T-cell (primary cell): ENCODE results near the gene CD320. TPM values are rescaled to one million over a fixed set of nuclear protein-coding genes. Genes with fewer than 3 reads are reported as not detected.
A peak's percentile ranks its signal among the peaks of the same experiment; 100 is the strongest.

Experiments
- ATAC-seq, 4 experiments: fragments of 200-7000 bp in 3 of 4; fragments of 150-1000 bp in 1 of 4; cut with Tn5 transposase; replicated peaks in 1 of 4; 1 replicate in 3 of 4; 2 replicates in 1 of 4; pipeline ENCODE4 v1.10.0; 2021; ENCODE audit warnings: moderate library complexity in 3 of 4, mild to moderate bottlenecking in 2 of 4, moderate number of reproducible peaks in 1 of 4
- CTCF ChIA-PET, 2 donors: fragments of 300-600 bp; sonication (Branson Sonifier 250); formaldehyde crosslinking; loops; one replicate each; lab custom pipeline; 2022; ENCODE audit warnings: antibody characterized with exemption in 2 of 2; lab: Charles Lee
- POLR2A ChIA-PET, 2 donors: fragments of 300-600 bp; sonication (Branson Sonifier 250); formaldehyde crosslinking; loops; one replicate each; lab custom pipeline; 2022; ENCODE audit warnings: antibody characterized with exemption in 2 of 2; lab: Charles Lee
- DNase-seq, 35 experiments: peaks; one replicate each; pipeline versions ENCODE4 v3.0.0 to v3.0.0-alpha.2; 2013 to 2023
- H3K27ac ChIP-seq: one replicate; pipeline ENCODE4 v1.5.1; 2013; ENCODE audit warnings: low read length
- H3K27me3 ChIP-seq, 2 experiments: replicated peaks in 1 of 2; 1 replicate in 1 of 2; 2 replicates in 1 of 2; pipeline versions ENCODE4 v1.6.1 to v1.7.0; 2013; ENCODE audit warnings: low read length in 1 of 2, mixed read lengths in 1 of 2; ENCODE audit not compliant: control insufficient read depth in 2 of 2, insufficient read depth in 2 of 2; ENCODE audit errors: extremely low read depth in 1 of 2
- H3K36me3 ChIP-seq, 2 donors: 1 replicate in 1 of 2; 2 replicates in 1 of 2; pipeline versions ENCODE4 v1.6.1 to v1.7.0; 2013; ENCODE audit warnings: low read length in 1 of 2; ENCODE audit not compliant: control insufficient read depth in 2 of 2, insufficient read depth in 1 of 2; ENCODE audit errors: extremely low read depth in 1 of 2
- H3K4me1 ChIP-seq, 2 experiments: 1 replicate in 1 of 2; 2 replicates in 1 of 2; pipeline versions ENCODE4 v1.6.1 to v1.7.0; 2013; ENCODE audit warnings: low read length in 2 of 2, mixed read lengths in 1 of 2; ENCODE audit not compliant: insufficient read depth in 2 of 2, control insufficient read depth in 1 of 2; ENCODE audit errors: extremely low read depth in 1 of 2
- H3K4me3 ChIP-seq, 2 donors: 1 replicate in 1 of 2; 2 replicates in 1 of 2; pipeline versions ENCODE4 v1.5.1 to v1.7.0; 2013; ENCODE audit warnings: mild to moderate bottlenecking in 2 of 2, low read length in 1 of 2, moderate library complexity in 1 of 2; ENCODE audit not compliant: control insufficient read depth in 1 of 2; ENCODE audit errors: extremely low read depth in 1 of 2
- H3K9me3 ChIP-seq: 2 replicates; pipeline ENCODE4 v1.7.0; 2013
- H3K27ac Mint-ChIP-seq, 2 donors: one replicate each; pipeline ENCODE4 v1.8.0; 2020 to 2021; ENCODE audit warnings: mild to moderate bottlenecking in 2 of 2, mixed read lengths in 2 of 2
- H3K27me3 Mint-ChIP-seq, 2 donors: one replicate each; pipeline ENCODE4 v1.8.0; 2021 to 2022; ENCODE audit warnings: mixed read lengths in 2 of 2
- H3K36me3 Mint-ChIP-seq: one replicate; pipeline ENCODE4 v1.8.0; 2021; ENCODE audit warnings: mixed read lengths
- H3K4me1 Mint-ChIP-seq, 3 donors: one replicate each; pipeline ENCODE4 v1.8.0; 2020 to 2022; ENCODE audit warnings: mixed read lengths in 3 of 3, mild to moderate bottlenecking in 1 of 3
- H3K4me3 Mint-ChIP-seq, 3 donors: one replicate each; pipeline ENCODE4 v1.8.0; 2020 to 2022; ENCODE audit warnings: mild to moderate bottlenecking in 3 of 3, mixed read lengths in 3 of 3, moderate library complexity in 3 of 3
- H3K9me3 Mint-ChIP-seq, 3 donors: one replicate each; pipeline ENCODE4 v1.8.0; 2020 to 2022; ENCODE audit warnings: mixed read lengths in 3 of 3
- WGBS: methylation state at CpG from one replicate; pipeline ENCODE4 v1.1.5; 2013; ENCODE audit warnings: missing lambda C conversion rate; ENCODE audit not compliant: insufficient coverage; 5-methylcytosine and 5-hydroxymethylcytosine counted together
- total RNA-seq, 35 experiments: library from RNA in 6 of 35; stranded (reverse) in 6 of 35; fragments of 120-200 nt in 1 of 35; gene quantifications; one replicate each; pipeline versions ENCODE4 v1.2.1 to v1.2.4 and lab custom pipeline; 2013 to 2026

CD320 gene
- total RNA-seq, 5 donors from 2014 or later (not counting 1 experiment from before 2014, with no cell fraction given) = 26.1 to 41.5 (median 37.4) TPM

- no peaks in the 10 kb centered on the region for H3K9me3 ChIP-seq
- Mint-ChIP-seq H3K4me3 (peak overlapping the region; percentile 36 to 60 (median 59)), H3K27me3 (peaks cover 13 to 40% of the 10 kb centered on the region in 2 donors), H3K4me1 (peaks cover 3 to 8% (median 4%) of the 10 kb centered on the region in 3 donors), H3K27ac (peak overlapping the region in 1 of 2 donors; percentile 43), H3K9me3 (no peaks in the 10 kb centered on the region), H3K36me3 (no peaks in the 10 kb centered on the region)
- ChIA-PET POLR2A (interaction anchor here in 1 of 2 donors (0.5 kb wide), 1 partner anchor 1351 kb away, joined by 4 read pairs; no protein-coding TSS in a partner anchor), CTCF (no interaction called here)
- H3K4me3 ChIP-seq = peak overlapping the region in 1 of 2 donors; percentile 38
- H3K27ac ChIP-seq = no peak overlapping the region
- peaks cover 4 to 44% of the 10 kb centered on the region in 2 experiments for H3K27me3 ChIP-seq
- H3K4me1 ChIP-seq = peaks cover 0 to 16% of the 10 kb centered on the region in 2 experiments
- DNase-seq = peak in 6 of 35 experiments; percentile 15 to 41 (median 24)
- ATAC-seq = peak; percentile 49 to 69 (median 62)
- WGBS = 4% methylated on average over 69 of the region's 79 CpGs
- H3K36me3 ChIP-seq = no peaks in the 10 kb centered on the region
Observed at GRCh38 chr19:8335343-8336071, 27.3 kb upstream of the CD320 start.

DNA sequence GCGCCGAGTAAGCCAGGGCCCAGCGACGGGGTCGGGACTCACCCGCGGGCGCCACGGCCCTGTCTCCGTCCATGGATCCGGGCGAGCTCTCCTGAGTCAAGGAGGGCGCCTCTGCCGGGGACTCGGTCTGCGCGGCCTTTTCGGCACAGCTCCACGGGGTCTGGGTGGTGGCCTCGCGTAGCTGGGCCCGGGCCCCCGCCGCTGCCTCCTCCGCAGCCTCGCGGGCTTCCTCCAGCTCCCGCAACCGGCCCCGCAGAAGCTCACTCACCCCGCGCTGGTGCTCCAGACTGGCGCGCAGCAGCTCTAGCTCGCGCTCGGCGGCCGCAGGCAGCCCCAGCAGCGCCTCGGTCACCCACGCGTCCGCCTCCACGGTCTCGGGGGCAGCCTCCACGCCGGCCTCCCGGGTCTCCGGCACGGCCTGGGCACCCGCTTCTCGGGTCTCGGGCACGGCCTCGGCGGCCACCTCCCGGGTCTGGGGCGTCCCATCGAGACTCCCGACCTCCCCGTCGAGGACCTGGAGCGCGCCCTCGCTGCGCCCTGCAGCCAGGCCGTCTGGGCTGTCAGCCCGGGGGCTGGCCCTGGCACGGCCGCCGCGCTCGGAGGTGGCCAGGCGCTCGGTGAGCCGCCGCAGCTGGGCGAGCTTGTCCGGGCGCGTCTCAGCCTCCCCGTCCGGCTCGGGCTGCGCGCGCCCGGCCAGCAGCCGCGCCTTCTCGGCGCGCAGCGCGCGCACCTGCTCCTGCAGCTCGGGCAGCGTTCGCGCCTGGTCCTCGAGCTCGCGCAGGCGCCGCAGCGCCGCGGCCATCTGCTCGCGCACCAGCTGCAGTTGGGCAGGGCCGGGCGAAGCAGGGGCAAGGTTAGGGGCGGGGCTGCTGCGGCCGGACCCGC, 26.5 kb upstream of the CD320 start:
- Mint-ChIP-seq H3K9me3 (no peaks in the 10 kb centered on the region), H3K27ac (no peak overlapping the region), H3K36me3 (no peaks in the 10 kb centered on the region), H3K4me3 (no peak overlapping the region), H3K4me1 (peaks cover 3 to 6% (median 4%) of the 10 kb centered on the region in 3 donors), H3K27me3 (peaks cover 13 to 38% of the 10 kb centered on the region in 2 donors)
- peaks cover 0 to 16% of the 10 kb centered on the region in 2 experiments for H3K4me1 ChIP-seq
- ChIA-PET POLR2A (interaction anchor here in 1 of 2 donors (0.5 kb wide), 1 partner anchor 1351 kb away, joined by 4 read pairs; no protein-coding TSS in a partner anchor), CTCF (no interaction called here)
- no peaks in the 10 kb centered on the region for H3K36me3 ChIP-seq
- H3K4me3 ChIP-seq = peak overlapping the region in 1 of 2 donors; percentile 38
- H3K9me3 ChIP-seq = no peaks in the 10 kb centered on the region
- DNase-seq = peak in 1 of 35 experiments; percentile 34
- peak; percentile 24 to 49 (median 34) for ATAC-seq
- no peak overlapping the region for H3K27ac ChIP-seq
- WGBS = 6% methylated on average over 117 of the region's 117 CpGs
- H3K27me3 ChIP-seq = peaks cover 4 to 42% of the 10 kb centered on the region in 2 experiments

DNA sequence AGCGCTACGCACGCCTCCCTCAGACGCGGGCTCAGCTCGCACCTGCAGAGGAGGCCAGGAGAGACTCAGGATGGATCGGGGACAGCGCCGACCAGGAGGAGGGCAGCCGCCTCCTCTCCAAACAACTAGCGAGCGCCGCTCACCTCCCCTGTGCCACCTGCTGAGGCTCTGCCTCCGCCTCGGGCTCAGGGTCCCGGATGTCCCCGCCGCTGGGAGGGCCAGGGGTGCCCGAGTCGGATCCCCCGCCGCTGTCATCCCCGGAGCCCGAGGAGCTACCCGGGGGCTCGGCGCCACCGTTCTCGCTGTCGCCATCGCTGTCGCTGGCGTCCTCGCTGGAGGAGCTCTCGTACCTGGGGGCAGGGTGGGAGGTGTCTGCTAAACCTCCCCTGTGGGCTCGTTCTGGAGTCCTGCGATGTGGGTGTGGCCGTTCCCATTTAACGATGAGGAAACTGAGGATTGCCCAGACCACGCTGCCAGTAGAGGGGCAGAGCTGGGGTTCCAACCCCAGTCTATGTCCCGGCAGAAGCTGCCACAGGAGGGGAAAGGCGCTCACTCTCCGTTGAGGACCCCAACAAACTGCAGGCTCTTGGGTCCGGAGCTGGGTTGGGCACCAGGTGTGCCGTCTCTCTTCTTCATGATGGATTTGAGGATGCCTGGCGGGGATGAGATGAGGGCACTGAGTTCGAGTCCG, 25.8 kb upstream of the CD320 start:
- peaks cover 0 to 16% of the 10 kb centered on the region in 2 experiments for H3K4me1 ChIP-seq
- peaks cover 4 to 42% of the 10 kb centered on the region in 2 experiments for H3K27me3 ChIP-seq
- H3K4me3 Mint-ChIP-seq = no peak overlapping the region
- POLR2A ChIA-PET = no interaction called here
- H3K4me3 ChIP-seq = no peak overlapping the region
- ATAC-seq = no peak
- DNase-seq = no peak
- 36% methylated on average over 48 of the region's 48 CpGs for WGBS
- CTCF ChIA-PET = no interaction called here
- no peaks in the 10 kb centered on the region for H3K36me3 ChIP-seq
- peaks cover 3 to 6% (median 4%) of the 10 kb centered on the region in 3 donors for H3K4me1 Mint-ChIP-seq
- peaks cover 13 to 36% of the 10 kb centered on the region in 2 donors for H3K27me3 Mint-ChIP-seq
- H3K9me3 Mint-ChIP-seq = no peaks in the 10 kb centered on the region
- no peaks in the 10 kb centered on the region for H3K36me3 Mint-ChIP-seq
- H3K9me3 ChIP-seq = no peaks in the 10 kb centered on the region
- no peak overlapping the region for H3K27ac Mint-ChIP-seq
- no peak overlapping the region for H3K27ac ChIP-seq

- WGBS = 42% methylated on average over 50 of the region's 52 CpGs
- Histone ChIP-seq H3K27ac (no peak overlapping the region), H3K9me3 (no peaks in the 10 kb centered on the region), H3K4me3 (no peak overlapping the region), H3K36me3 (no peaks in the 10 kb centered on the region), H3K4me1 (peaks cover 0 to 16% of the 10 kb centered on the region in 2 experiments), H3K27me3 (peaks cover 3 to 41% of the 10 kb centered on the region in 2 experiments)
- Mint-ChIP-seq H3K36me3 (no peaks in the 10 kb centered on the region), H3K27ac (no peak overlapping the region), H3K27me3 (peaks cover 13 to 32% of the 10 kb centered on the region in 2 donors), H3K9me3 (no peaks in the 10 kb centered on the region), H3K4me3 (no peak overlapping the region), H3K4me1 (peaks cover 3 to 6% (median 4%) of the 10 kb centered on the region in 3 donors)
- POLR2A ChIA-PET = no interaction called here
- ATAC-seq = no peak
- DNase-seq = no peak
- CTCF ChIA-PET = no interaction called here
Observed at GRCh38 chr19:8332976-8333766, 25.0 kb upstream of the CD320 start.

- H3K4me3 Mint-ChIP-seq = no peak overlapping the region
- ChIA-PET CTCF (no interaction called here), POLR2A (no interaction called here)
- Histone ChIP-seq H3K27me3 (peaks cover 3 to 30% of the 10 kb centered on the region in 2 experiments), H3K4me1 (peaks cover 0 to 16% of the 10 kb centered on the region in 2 experiments), H3K9me3 (no peaks in the 10 kb centered on the region), H3K27ac (no peak overlapping the region), H3K4me3 (no peak overlapping the region), H3K36me3 (no peaks in the 10 kb centered on the region)
- peaks cover 4 to 15% of the 10 kb centered on the region in 2 donors for H3K27me3 Mint-ChIP-seq
- 70% methylated on average over 2 of the region's 8 CpGs for WGBS
- H3K27ac Mint-ChIP-seq = no peak overlapping the region
- DNase-seq (no peak), ATAC-seq (no peak)
- peaks cover 3 to 6% (median 4%) of the 10 kb centered on the region in 3 donors for H3K4me1 Mint-ChIP-seq
- H3K36me3 Mint-ChIP-seq = no peaks in the 10 kb centered on the region
- H3K9me3 Mint-ChIP-seq = no peaks in the 10 kb centered on the region
Observed at GRCh38 chr19:8331263-8331845, 23.2 kb upstream of the CD320 start.
